ENCODE measurements around the gene SORCS2.

Gene SORCS2

DNA sequence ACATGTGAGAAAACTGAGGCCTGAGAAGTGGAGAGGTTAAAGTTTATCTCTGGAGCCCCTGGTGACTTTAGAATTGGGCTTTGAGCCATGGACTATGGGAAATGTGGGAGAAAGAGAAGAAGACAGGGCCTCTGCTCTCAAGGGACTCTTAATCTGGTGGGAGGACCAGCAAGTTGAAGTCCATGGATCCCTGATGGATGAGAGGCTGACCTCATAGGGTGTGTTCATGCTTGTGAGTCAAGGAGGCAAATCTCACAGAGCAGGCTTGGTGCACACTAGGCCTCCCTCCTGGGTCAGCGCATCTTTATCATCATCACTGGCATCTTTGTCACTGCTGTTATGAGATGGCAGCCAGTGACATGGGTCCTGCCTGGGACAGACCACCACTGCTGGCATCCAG lies 535.4 kb downstream of the SORCS2 start:
- no peak for DNase-seq

DNA sequence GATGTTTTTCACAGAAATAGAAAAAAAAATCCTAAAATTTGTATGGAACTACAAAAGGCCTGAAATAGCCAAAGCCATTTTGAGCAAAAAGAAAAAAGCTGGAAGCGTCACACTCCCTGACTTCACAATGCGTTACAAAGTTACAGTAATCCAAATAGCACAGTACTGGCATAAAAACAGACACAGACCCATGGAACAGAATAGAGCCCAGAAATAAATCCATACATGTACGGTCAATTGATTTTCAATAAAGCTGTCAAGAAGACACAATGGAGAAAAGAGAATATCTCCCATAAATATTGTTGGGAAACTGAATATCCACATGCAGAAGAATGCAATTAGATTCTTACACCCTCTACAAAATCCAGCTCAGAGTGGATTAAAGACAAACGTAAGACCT lies 539.1 kb downstream of the SORCS2 start:
- DNase-seq = no peak

DNA sequence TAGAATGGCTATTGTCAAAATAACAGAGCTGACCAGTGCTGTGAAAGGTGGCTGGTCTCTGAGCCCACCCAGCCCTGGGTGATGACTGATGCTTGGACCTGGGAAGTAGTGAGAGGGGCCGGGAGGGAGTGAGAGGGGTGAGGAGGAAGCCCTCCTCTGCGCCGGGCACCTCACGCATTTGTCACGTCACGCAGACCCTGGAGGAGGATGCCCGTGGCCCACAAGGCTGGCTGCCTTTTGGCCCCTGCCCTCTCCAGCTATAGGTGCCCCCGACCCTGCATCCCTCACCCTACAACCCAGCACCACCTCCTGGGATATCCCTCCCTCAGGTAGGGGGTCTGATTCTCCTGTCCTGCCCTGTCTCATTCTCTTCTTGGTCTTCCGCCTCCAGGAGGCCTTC lies 539.9 kb downstream of the SORCS2 start:
- no peak for DNase-seq

DNA sequence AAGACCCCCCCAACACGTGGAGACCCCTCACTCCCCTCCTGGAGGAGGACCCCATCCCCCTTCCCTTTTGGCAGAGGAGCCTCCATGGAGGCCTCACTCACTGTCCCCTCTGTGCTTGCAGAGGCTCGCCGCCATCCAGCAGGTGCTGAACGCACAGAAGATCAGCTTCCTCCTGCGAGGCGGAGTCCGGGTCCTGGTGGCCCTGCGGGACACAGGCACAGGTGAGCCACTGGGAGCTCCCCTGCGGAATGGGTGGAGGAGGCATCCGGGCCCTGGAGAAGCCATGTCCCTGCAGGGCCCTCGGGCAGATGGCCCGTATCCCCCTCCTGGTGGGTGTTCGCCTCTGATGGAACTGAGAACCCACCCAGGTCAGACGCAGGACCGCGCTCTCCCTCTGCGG lies 540.9 kb downstream of the SORCS2 start:
- no peak for DNase-seq

DNA sequence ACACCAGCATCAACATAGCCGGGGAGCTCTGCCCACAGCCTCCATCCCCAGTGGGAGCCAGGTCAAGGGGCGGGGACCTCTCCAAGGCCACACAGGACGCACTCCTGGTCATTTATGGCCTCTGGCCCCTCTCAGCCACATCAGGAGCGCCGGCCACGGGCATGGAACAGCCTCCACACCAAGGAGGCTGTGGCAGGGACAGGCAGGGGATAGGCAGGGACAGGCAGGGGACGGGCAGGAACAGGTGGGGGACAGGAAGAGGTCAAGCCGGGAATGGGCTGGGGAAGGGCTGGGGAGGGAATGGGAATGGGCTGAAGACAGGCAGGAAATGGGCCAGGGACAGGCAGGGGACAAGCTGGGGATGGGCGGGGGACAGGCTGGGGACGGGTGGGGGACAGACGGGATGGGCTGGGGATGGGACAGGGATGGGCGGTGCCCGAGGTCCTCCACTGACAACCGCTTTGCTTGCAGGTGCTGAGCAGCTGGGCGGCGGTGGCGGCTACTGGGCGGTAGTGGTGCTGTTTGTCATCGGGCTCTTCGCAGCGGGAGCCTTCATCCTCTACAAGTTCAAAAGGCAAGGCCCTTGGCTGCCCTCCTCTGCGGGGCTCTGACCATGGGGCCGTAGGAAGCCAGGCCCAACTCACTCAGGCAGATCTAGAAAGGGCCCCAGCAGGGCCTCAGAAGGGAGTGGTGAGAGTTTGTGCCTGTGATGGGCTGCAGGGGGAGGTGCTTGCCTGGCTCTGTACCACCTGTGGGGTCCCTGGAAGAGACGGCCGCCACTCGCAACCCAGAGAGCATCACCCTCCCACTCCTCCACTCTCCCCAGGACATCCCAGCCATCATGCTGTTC lies 541.7 kb downstream of the SORCS2 start:
- DNase-seq = no peak

DNA sequence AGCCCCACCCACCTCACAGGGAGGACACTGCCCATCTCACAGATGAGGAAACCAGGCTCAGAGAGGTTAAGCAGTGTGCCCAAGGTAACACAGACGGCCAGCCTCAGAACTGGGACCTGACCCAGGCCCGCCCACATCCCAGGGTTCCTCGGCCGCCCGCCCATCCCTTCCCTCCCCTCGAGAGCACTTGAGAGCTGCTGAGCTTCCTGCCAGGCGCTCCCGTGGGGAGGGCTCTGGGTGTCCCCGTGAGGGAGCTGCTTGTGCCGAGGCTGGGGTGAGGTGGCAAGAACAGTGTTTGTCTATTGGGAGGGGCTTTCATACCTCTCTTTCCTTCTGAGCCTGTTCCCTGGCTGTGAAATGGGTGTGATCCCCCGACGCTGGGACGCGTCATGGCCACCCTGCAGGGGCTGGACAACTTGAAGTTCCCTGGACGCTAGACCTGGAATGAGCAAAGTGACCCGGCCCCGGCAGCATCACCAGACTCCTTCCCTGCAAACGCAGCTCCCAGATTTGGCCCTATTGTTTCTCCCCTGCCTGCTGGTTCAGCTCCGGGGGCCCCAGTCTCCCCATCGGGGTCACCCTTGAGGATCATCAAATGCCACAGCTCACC lies 542.4 kb downstream of the SORCS2 start:
- peak; percentile 30 for DNase-seq

DNA sequence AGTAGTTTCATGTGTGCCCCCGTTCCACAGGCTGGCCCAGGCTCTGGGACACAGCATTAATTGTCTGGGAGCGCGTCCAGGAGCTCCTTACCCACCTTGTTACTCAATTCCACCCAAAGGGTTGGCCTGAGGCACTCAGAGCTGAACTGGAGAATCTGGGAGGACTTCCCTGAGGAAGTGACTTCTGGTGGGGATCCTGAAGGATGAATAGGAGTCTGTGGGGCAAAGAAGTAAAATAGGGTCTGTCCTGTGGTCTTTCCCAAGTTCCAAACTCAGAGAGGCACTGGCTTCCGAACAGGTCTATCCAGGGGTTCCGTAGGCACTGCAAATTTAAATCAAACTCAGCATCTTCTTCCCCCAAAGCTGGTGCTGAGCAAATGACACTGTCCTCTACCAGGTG lies 543.1 kb downstream of the SORCS2 start:
- DNase-seq = no peak

DNA sequence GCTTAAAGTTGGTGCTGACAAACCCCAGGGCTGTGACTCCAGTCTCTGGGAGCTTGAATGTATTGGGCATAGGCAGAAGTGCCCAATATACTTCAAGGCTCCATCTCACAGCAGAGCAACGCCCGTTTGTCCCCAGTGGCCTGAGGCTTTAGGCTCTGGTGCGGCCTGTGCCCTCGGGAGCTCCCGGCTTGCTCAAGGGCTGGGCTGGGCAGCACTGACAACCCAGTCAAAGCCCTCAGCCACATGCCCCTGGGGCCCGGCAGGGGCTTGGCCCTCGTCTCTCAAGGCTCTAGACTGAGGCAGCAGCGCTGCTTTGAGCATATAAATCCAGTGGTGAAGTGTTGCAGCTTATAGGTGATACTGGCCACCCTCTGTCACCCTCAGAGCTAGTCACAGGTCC lies 543.6 kb downstream of the SORCS2 start:
- no peak for DNase-seq

DNA sequence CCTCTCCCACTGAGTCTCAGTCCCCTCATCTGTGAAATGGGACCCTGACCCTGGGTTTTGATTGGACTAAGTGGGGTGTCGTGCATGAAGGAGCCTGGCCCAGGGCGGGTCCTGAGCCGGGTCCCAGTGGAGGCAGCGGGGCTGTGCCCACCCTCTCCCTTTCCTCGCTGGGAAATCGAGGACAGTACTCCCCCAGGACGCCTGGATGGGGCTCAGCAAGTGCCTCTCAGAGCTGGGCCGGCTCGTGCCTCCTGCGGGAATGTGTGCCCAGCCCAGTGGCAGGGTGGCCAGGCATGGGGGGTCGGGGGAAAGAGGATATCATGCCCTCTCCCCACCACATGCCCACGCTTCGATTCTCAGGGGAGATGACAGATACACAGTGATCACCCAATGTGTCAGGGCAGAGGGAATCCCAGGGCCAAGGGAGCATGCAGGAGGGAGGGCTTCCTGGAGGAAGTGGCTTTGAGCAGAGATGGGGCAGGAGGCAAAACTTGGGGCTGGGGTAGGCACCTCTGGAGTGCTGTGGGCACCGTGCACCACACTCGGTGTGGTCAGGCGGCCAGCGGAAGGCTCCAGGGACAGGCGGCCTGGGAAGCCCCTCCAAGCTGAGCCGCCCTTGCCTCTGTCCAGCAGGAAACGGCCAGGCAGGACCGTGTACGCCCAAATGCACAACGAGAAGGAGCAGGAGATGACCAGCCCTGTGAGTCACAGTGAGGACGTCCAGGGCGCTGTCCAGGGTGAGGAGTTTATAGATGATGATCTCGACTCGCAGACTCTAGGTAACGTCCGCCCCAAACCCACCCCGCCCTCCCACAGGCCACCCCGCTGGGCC lies 544.3 kb downstream of the SORCS2 start:
- no peak for DNase-seq

DNA sequence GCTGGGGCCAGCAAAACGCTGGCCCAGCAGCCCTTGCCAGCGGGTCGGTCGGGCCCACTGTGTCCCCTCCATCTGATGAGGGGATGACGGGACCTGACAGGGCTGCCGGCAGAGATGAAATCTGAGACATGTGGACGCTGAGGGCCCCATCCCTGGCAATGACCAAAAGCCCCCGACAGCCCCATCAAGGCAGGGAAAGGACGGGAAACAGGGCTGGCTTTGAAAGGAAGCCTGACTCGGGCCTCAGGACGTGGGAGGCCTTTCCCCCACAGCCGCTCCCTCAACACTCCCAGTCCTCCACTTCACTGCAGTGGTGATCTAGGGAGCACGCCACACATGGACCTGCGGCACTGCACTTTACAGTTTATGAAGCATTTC lies 544.9 kb downstream of the SORCS2 start:
- no peak for DNase-seq

DNA sequence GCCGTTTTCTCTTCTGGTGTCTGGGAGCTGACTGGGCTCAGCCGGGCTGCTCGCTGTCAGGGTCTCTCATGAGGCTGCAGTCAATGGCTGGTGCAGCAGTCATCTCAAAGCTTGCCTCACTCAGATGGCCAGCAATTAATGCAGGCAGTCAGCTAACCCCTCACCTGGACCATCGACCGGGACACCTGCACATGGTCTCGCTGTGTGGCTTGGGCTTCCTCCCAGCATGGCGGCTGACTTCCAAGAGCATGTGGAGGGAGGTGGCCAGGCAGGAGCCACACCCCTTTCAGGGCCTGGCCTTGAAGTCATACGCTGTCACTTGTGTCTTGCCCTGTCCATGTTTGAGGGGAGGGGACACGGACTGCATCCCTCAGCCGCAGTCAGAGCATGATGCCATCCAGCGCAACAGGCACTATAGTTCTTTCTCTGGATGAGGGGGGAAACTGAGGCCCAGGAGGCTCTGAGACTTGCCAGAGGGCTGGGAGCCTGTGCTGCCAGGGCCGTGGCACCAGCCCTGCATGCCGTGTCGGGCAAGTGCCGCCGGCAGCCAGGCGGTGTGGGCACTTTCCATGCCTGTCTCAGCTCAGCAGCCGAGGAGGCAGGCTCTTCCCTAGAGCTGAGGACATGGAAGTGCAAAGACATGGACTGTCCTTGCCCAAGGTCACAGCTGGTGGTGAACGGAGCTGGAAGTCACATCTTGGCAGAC lies 545.6 kb downstream of the SORCS2 start:
- no peak for DNase-seq

DNA sequence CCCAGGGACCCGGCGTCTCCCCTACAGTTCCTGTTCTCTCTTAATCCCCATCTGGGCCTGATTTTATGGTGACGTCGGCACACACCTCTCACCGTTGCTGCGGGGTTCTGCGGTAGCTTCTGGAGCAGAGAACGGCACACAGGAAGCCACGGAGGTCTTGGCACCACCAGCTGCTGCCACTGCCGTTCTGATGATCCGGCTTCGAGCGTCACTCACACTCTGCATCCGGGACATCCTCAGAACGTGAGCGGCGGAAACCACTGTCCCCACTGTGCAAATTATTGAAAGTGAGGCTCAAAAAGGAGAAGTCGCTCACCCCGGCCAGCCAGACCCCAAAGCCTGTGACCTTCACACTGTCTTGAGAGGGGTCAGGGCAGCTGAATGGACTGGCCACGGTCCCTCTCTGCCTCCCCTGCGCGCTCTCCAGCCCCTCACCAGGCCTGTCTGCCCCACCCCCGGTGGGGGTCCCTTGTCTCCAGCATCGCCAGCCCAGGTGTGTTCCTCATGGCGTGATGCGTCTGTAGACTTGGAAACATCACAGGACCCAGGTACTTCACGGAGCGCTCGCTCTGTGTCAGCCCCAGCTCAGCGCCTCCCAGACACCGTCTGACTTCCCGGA lies 546.2 kb downstream of the SORCS2 start:
- no peak for DNase-seq

DNA sequence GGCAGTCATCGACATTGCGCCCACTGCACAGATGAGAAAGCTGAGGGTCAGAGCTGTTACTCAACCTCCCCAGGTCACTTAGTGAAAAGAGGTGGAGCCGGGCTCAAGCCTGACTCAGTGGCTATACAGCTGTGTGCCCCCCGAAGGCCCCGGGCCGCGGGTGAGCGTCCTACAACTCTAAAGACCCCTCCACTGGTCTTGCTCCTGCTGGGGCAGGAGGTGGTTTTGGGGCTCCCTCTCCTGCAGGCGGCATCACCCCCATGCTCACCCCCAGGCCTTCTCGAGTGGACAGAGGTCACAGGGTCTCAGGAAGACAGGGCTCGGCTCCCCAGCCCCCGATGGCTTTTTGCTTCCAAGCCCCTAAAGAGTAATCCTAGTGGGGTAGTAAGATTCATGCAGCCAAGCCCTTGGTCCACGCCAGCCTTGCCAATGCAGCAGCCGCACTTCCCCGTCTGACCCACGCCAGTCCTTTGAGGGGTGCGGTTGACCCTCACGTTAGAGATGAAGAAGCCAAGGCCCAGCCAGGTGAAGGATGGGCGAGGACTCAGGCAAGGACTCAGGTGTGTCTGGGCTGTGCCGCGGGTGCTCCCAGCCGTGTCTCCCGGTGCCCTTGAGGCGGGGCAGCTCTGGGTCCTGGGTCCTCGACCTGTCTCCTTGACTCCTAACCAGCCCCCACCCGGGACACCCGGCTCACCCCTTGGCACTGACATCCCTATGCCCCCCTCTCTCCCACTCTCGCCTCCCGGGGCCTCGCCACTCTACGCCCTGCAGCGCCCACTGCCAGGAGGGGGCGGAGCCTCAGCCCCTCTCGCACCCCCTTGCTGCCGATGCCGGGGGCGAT lies 547.0 kb downstream of the SORCS2 start:
- DNase-seq = no peak

DNA sequence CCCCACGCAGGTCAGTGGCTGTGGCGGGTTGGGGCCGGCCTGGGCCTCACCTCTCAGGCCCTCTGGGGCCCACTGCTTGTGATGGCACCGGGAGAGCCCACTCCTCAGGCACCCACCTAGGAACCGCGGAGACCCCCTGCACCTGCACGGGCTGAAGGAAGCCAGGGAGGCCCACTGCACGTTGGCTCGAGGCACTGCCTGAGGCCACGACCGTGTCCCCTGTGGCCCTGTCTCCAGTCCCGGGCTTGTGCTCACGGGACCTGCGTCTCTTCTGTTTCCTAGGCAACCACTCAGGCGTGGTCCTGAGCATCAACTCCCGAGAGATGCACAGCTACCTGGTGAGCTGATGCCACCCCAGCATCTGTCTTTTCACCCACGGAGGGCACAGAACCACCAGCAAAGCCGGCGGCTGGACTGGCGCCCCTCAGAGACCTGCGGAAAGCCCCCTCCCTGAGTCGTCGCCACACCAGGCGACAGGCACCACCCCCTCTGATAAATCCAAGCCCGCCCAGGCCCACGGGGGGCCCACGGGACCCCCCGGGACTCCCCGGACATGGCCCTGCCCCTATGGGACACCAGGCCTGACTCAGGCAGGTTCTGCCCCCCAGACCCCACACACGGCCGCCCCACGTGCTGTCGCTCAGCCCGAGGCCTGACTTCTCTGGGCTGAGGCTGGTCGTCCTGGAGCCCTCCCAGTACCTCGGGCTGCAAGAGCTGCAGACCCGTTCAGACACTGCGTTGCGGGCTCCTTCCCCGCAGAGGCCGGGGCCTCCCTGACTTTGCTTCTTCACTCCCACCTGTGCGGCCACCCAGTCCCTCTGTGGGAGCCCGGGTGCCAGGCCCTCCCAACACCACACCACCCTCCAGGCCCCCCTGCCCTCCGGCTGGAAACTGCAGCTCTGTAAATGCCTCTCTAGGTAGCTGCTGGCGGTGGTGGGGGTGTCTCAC lies 547.9 kb downstream of the SORCS2 start:
- peak; percentile 23 for DNase-seq

DNA sequence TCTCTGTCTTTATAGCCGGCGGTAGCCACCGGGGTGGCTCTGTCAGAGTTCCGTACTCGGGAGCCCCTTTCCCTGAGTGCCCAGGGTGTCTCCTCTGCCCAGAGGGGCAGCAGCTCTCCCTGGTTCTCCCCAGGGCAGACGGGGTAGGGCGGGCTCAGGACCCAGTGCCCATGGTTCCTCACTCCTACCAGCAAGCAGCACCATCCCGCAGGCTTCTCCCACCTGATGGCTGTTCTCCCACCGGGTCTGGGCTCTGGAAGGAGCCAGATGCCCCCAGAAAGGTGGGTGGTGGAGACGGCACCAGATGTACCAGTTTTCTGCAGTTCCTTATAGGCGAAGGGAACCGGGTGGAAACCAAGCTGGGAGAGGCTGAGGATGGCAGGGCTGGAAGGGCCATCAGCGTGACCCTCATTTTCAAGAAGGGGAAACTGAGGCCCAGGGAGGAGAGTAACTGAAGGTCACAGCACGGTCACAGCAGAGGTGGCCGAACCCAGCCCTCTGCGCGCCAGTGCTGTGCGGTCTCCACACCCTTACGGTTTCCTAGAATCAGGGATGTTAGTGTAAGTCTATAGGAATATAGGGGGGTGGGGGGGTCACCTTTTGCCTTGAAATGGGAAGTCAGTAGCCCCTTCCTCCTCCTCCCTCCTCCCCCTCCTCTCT lies 548.7 kb downstream of the SORCS2 start:
- no peak for DNase-seq

DNA sequence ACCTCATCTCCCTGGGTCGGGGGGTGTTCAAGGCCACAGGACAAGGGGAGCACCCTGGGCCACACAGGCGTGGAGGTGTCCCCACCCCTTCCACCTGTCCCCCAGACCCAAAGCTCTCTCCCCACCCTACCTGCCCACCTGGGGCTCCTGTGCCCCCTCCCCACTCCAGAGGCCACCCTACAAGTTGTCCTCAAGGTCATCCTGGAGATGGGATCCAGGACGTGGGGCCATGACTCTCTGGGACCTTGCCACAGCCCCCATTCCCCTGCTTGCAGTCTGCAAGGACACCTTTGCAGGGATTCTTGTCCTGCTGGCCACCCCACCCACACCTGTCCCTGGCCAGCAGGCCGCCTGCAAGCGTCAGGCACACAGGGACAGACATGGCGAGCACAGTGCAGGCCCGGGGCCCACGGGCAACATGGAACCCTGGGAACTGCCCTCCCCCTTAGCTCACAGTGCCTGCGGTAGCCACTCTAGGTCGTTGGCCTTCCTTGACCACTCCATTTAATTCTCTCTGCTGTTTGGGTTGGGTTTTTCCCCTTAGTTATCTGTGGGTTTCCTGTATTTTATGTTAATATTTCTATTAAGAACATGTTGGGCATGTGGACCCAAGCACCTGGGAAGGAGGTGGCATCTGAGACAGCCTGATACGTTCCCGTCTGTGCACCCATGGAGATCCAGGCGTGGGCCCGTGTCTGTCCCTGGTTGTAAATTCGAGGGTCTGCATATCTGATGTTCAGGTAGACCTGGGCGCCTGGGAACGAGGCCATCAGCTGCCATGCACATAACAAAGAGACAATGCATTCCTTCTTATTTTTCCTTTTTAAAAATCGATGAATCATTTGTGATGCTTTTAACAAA lies 549.8 kb downstream of the SORCS2 start:
- DNase-seq = no peak

DNA sequence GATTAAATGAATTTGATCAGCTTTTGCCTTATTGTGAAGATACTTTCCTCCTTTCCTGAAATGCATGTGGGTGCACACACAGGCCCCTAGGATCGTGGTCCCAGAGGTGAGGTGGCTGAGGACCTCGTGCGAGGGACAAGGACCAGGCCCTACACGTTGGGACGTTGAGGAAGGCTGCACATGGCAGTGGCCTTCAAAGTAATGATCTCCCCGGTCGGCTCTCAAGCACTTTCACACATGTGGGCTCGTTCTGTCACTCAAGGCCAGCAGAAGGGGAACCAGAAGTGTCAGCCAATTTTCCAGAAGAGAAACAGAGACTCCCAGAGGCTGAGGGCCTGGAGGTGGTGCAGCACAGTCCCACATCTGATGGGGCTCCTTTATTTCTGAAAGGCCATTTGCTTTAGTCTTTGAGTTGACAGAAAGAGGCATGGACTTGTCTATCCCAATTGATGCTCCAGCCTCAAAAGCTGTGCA lies 550.5 kb downstream of the SORCS2 start:
- no peak for DNase-seq

DNA sequence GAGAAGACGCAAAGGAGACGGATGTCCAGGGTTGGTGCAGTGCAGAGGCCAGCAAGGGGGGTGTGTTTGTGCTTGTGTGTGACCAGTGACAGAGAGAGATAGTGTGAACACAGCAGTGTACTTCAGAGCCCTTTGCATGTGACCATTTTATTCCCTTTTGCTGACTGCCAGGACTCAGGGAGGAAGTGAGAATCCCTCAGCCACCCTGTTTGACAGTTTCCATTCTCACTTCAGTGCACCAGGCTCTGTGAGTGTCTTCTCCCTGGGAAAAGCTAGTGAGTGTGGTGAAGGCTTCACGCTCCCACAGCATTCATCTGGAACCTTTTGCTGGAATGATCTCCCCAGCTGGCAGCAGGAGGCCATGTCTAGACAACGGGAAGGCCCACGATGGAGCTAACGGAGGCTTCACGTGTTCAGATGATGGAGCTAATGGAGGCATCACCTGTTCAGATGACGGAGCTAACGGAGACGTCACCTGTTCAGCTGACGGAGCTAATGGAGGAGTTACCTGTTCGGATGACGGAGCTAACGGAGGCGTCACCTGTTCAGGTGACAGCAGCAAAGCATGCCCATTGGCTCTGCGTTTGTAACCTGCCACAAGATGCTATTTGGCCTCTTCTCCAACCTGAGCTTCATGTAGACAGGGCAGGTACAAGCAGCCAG lies 551.9 kb downstream of the SORCS2 start:
- no peak for DNase-seq

Data from DMS53 (cell line).